GM12878 (cell line): Measurements from ENCODE around the gene HSPA1A. TPM values are rescaled to one million over a fixed set of nuclear protein-coding genes. Genes with fewer than 3 reads are reported as not detected.
A peak's percentile ranks its signal among the peaks of the same experiment; 100 is the strongest.

Source experiments
- CREM ChIP-seq: IDR thresholded peaks from 2 replicates; pipeline ENCODE4 v1.6.1; 2014; ENCODE audit warnings: antibody characterized with exemption, low read depth
- DPF2 ChIP-seq: fragments of 450-650 bp; IDR thresholded peaks from 2 replicates; pipeline ENCODE4 v1.6.1; 2017; ENCODE audit warnings: mild to moderate bottlenecking
- EZH2 ChIP-seq: IDR thresholded peaks from 2 replicates; pipeline ENCODE4 v1.6.1; 2012; ENCODE audit warnings: low read depth, mild to moderate bottlenecking, control low read depth, inconsistent platforms, low read length, borderline replicate concordance; ENCODE audit not compliant: control insufficient read depth
- HDGF ChIP-seq: fragments of 450-650 bp; IDR thresholded peaks from 2 replicates; pipeline ENCODE4 v1.6.1; 2016; ENCODE audit warnings: antibody characterized with exemption
- IRF4 ChIP-seq: IDR thresholded peaks from 2 replicates; pipeline ENCODE4 v1.6.1; 2011; ENCODE audit warnings: low read depth, low read length
- IRF5 ChIP-seq: fragments of 450-650 bp; IDR thresholded peaks from 2 replicates; pipeline ENCODE4 v1.6.1; 2017; ENCODE audit warnings: borderline replicate concordance
- JUNB ChIP-seq: IDR thresholded peaks from 2 replicates; pipeline ENCODE4 v1.6.1; 2016; ENCODE audit warnings: antibody characterized with exemption, mild to moderate bottlenecking
- KAT2A ChIP-seq: conservative IDR thresholded peaks from 2 replicates; pipeline ENCODE4 v1.6.1; 2011; ENCODE audit warnings: low read depth, low read length; ENCODE audit not compliant: control insufficient read depth
- LARP7 ChIP-seq: fragments of 450-650 bp; IDR thresholded peaks from 2 replicates; pipeline ENCODE4 v1.6.1; 2017; ENCODE audit warnings: mild to moderate bottlenecking
- NFIC ChIP-seq: IDR thresholded peaks from 2 replicates; pipeline ENCODE4 v1.6.1; 2012; ENCODE audit warnings: low read depth, mild to moderate bottlenecking, inconsistent platforms, low read length, moderate library complexity
- PAX8 ChIP-seq: fragments of 450-650 bp; IDR thresholded peaks from 2 replicates; pipeline ENCODE4 v1.6.1; 2017; ENCODE audit warnings: mild to moderate bottlenecking, moderate library complexity
- POU2F2 ChIP-seq: IDR thresholded peaks from 3 replicates; pipeline ENCODE4 v1.6.1; 2011; ENCODE audit warnings: low read depth, mild to moderate bottlenecking, low read length, borderline replicate concordance
- RAD51 ChIP-seq: fragments of 450-650 bp; IDR thresholded peaks from 2 replicates; pipeline ENCODE4 v1.6.1; 2016; ENCODE audit warnings: moderate library complexity, mild to moderate bottlenecking, inconsistent platforms
- RB1 ChIP-seq: fragments of 450-650 bp; formaldehyde crosslinking; IDR thresholded peaks from 2 replicates; pipeline ENCODE4 v1.6.1; 2017; ENCODE audit warnings: mild to moderate bottlenecking, borderline replicate concordance
- SMAD1 ChIP-seq: fragments of 450-650 bp; IDR thresholded peaks from 2 replicates; pipeline ENCODE4 v1.6.1; 2018; ENCODE audit warnings: mild to moderate bottlenecking, low read depth; ENCODE audit not compliant: partially characterized antibody
- STAT1 ChIP-seq: fragments of 450-650 bp; conservative IDR thresholded peaks from 2 replicates; pipeline ENCODE4 v1.6.1; 2014; ENCODE audit warnings: antibody characterized with exemption, mild to moderate bottlenecking
- TAF1 ChIP-seq: IDR thresholded peaks from 2 replicates; pipeline ENCODE4 v1.6.1; 2011; ENCODE audit warnings: mild to moderate bottlenecking, low read depth, low read length, borderline replicate concordance
- TBL1XR1 ChIP-seq: IDR thresholded peaks from 2 replicates; pipeline ENCODE4 v1.6.1; 2012; ENCODE audit warnings: low read depth, low read length, improper control_type of control experiment
- TCF7 ChIP-seq: IDR thresholded peaks from 2 replicates; pipeline ENCODE4 v1.6.1; 2014; ENCODE audit warnings: antibody characterized with exemption, borderline replicate concordance
- ZNF217 ChIP-seq: fragments of 450-650 bp; IDR thresholded peaks from 2 replicates; pipeline ENCODE4 v1.6.1; 2017; ENCODE audit warnings: antibody characterized with exemption, mild to moderate bottlenecking
- ZNF384 ChIP-seq: IDR thresholded peaks from 2 replicates; pipeline ENCODE4 v1.6.1; 2012; ENCODE audit warnings: low read depth, mild to moderate bottlenecking, low read length, improper control_type of control experiment, borderline replicate concordance
- ZNF622 ChIP-seq: fragments of 450-650 bp; IDR thresholded peaks from 2 replicates; pipeline ENCODE4 v1.6.1; 2017; ENCODE audit warnings: mild to moderate bottlenecking, inconsistent platforms
- polyA plus RNA-seq, 11 experiments: library from polyadenylated mRNA; depleted of rRNA in 4 of 11; unstranded in 6 of 11; stranded (reverse) in 5 of 11; fragments of >200 nt; fragmentation: Nextera tagmentation in 4 of 11; fragmentation: Illumina TruSeq in 1 of 11; extraction: Ambion mirVana in 4 of 11; extraction: Trizol in 1 of 11; gene quantifications; 1 replicate in 1 of 11; 2 replicates in 10 of 11; pipeline versions ENCODE4 v1.2.1 to v1.2.3, GENCODE V29; 2011 to 2016; ENCODE audit warnings: inconsistent platforms in 2 of 11, missing spikeins in 2 of 11, low read depth in 1 of 11
- total RNA-seq, 4 experiments: library from RNA; depleted of rRNA in 3 of 4; stranded (reverse); fragments of >200 nt in 3 of 4; fragmentation: Illumina TruSeq in 1 of 4; extraction: Trizol in 1 of 4; gene quantifications; 2 replicates each; pipeline versions ENCODE4 v1.2.1 to v1.2.3, GENCODE V29; 2013 to 2021
- TF ChIP-seq, protein P1 (sequence below): fragments of 150-350 bp; IDR thresholded peaks from 2 replicates; pipeline ENCODE4 v1.6.1; 2016; ENCODE audit warnings: low read depth, low read length
- TF ChIP-seq, protein P2 (sequence below): IDR thresholded peaks from 2 replicates; pipeline ENCODE4 v1.6.1; 2012; ENCODE audit warnings: mild to moderate bottlenecking, low read depth, low read length

Gene HSPA1A
- total and polyA plus RNA-seq, 10 of the 15 experiments (the other 5 are each of a cell fraction or from before 2014, with no cell fraction given): 0.29 to 51.8 (median 17.5) TPM

- peak; percentile 94; the same call in 1 of the 2 replicates for TF ChIP-seq RB1
- TF ChIP-seq STAT1: 0 out of 2 replicates have a peak, but pooled peaks have one; percentile 81
- peak; percentile 70 for TF ChIP-seq SMAD1
- peak; percentile 62 for TF ChIP-seq TAF1
- peak; percentile 76 for TF ChIP-seq POU2F2
- TF ChIP-seq CREM: peak; percentile 96
- peak; percentile 54 for TF ChIP-seq LARP7
- no peak for TF ChIP-seq TCF7
- no peak for TF ChIP-seq ZNF384
- no peak for TF ChIP-seq IRF4
- TF ChIP-seq, protein P1, sequence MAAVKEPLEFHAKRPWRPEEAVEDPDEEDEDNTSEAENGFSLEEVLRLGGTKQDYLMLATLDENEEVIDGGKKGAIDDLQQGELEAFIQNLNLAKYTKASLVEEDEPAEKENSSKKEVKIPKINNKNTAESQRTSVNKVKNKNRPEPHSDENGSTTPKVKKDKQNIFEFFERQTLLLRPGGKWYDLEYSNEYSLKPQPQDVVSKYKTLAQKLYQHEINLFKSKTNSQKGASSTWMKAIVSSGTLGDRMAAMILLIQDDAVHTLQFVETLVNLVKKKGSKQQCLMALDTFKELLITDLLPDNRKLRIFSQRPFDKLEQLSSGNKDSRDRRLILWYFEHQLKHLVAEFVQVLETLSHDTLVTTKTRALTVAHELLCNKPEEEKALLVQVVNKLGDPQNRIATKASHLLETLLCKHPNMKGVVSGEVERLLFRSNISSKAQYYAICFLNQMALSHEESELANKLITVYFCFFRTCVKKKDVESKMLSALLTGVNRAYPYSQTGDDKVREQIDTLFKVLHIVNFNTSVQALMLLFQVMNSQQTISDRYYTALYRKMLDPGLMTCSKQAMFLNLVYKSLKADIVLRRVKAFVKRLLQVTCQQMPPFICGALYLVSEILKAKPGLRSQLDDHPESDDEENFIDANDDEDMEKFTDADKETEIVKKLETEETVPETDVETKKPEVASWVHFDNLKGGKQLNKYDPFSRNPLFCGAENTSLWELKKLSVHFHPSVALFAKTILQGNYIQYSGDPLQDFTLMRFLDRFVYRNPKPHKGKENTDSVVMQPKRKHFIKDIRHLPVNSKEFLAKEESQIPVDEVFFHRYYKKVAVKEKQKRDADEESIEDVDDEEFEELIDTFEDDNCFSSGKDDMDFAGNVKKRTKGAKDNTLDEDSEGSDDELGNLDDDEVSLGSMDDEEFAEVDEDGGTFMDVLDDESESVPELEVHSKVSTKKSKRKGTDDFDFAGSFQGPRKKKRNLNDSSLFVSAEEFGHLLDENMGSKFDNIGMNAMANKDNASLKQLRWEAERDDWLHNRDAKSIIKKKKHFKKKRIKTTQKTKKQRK: no peak
- no peak for TF ChIP-seq EZH2
- TF ChIP-seq NFIC: no peak
- no peak for TF ChIP-seq JUNB
- no peak for TF ChIP-seq ZNF622
- TF ChIP-seq IRF5: no peak
- TF ChIP-seq RAD51: no peak
- no peak for TF ChIP-seq PAX8
- no peak for TF ChIP-seq KAT2A
- TF ChIP-seq, protein P2, sequence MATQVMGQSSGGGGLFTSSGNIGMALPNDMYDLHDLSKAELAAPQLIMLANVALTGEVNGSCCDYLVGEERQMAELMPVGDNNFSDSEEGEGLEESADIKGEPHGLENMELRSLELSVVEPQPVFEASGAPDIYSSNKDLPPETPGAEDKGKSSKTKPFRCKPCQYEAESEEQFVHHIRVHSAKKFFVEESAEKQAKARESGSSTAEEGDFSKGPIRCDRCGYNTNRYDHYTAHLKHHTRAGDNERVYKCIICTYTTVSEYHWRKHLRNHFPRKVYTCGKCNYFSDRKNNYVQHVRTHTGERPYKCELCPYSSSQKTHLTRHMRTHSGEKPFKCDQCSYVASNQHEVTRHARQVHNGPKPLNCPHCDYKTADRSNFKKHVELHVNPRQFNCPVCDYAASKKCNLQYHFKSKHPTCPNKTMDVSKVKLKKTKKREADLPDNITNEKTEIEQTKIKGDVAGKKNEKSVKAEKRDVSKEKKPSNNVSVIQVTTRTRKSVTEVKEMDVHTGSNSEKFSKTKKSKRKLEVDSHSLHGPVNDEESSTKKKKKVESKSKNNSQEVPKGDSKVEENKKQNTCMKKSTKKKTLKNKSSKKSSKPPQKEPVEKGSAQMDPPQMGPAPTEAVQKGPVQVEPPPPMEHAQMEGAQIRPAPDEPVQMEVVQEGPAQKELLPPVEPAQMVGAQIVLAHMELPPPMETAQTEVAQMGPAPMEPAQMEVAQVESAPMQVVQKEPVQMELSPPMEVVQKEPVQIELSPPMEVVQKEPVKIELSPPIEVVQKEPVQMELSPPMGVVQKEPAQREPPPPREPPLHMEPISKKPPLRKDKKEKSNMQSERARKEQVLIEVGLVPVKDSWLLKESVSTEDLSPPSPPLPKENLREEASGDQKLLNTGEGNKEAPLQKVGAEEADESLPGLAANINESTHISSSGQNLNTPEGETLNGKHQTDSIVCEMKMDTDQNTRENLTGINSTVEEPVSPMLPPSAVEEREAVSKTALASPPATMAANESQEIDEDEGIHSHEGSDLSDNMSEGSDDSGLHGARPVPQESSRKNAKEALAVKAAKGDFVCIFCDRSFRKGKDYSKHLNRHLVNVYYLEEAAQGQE: no peak
- peak; percentile 89 for TF ChIP-seq HDGF
- peak; percentile 60; the same call in 1 of the 2 replicates for TF ChIP-seq DPF2
- TF ChIP-seq ZNF217: no peak
- TF ChIP-seq TBL1XR1: no peak
These were observed 8.7 kb upstream of the HSPA1A start, which contains the start of gene LSM2 (continued) for GRCh38 chr6:31806470-31807272.
